Measurements from ENCODE around the gene HSPG2. TPM values are rescaled to one million over a fixed set of nuclear protein-coding genes. Genes with fewer than 3 reads are reported as not detected.
"Not testable (repeated sequence)": the region's sequence is repeated elsewhere in the genome, so short reads cannot be mapped to it uniquely, and the experiment has no call there.

HSPG2 gene
- total RNA-seq, 1 donor from 2014 or later, result 656 TPM

GRCh38 chr1:21951226-21951870 is 14.2 kb upstream of the HSPG2 start:
- Mint-ChIP-seq H3K9me3 (ENCODE audit: low read depth) (no peaks in the 10 kb centered on the region), H3K36me3 (ENCODE audit: insufficient read depth) (no peaks in the 10 kb centered on the region), H3K4me3 (ENCODE audit: low read depth) (no peak overlapping the region), H3K4me1 (ENCODE audit: low read depth) (peaks cover 7% of the 10 kb centered on the region), H3K27ac (no peak overlapping the region), H3K27me3 (no peaks in the 10 kb centered on the region)
- no peak for DNase-seq (ENCODE audit: low spot score, unreplicated experiment)
- TF ChIP-seq CTCF (IDR thresholded peaks at IDR 0.05; ENCODE audit: unreplicated experiment), result no peak

GRCh38 chr1:21950734-21951133 is 13.6 kb upstream of the HSPG2 start:
- no peak for TF ChIP-seq CTCF (IDR thresholded peaks at IDR 0.05; ENCODE audit: unreplicated experiment)
- peaks cover 5% of the 10 kb centered on the region for H3K4me1 Mint-ChIP-seq (ENCODE audit: low read depth)
- H3K27ac Mint-ChIP-seq, result no peak overlapping the region
- H3K4me3 Mint-ChIP-seq (ENCODE audit: low read depth), result no peak overlapping the region
- DNase-seq (ENCODE audit: low spot score, unreplicated experiment), result no peak
- H3K9me3 Mint-ChIP-seq (ENCODE audit: low read depth), result no peaks in the 10 kb centered on the region
- H3K36me3 Mint-ChIP-seq (ENCODE audit: insufficient read depth), result no peaks in the 10 kb centered on the region
- no peaks in the 10 kb centered on the region for H3K27me3 Mint-ChIP-seq

GRCh38 chr1:21946836-21947587 is 9.9 kb upstream of the HSPG2 start:
- Mint-ChIP-seq H3K9me3 (ENCODE audit: low read depth) (no peaks in the 10 kb centered on the region), H3K4me3 (ENCODE audit: low read depth) (no peak overlapping the region), H3K36me3 (ENCODE audit: insufficient read depth) (no peaks in the 10 kb centered on the region), H3K27me3 (no peaks in the 10 kb centered on the region), H3K4me1 (ENCODE audit: low read depth) (peaks cover 16% of the 10 kb centered on the region), H3K27ac (no peak overlapping the region)
- DNase-seq (ENCODE audit: low spot score, unreplicated experiment), result no peak
- peak; percentile 21 for TF ChIP-seq CTCF (IDR thresholded peaks at IDR 0.05; ENCODE audit: unreplicated experiment)

GRCh38 chr1:21944733-21945073 is 7.6 kb upstream of the HSPG2 start:
- TF ChIP-seq CTCF (IDR thresholded peaks at IDR 0.05; ENCODE audit: unreplicated experiment), result no peak
- H3K9me3 Mint-ChIP-seq (ENCODE audit: low read depth), result no peaks in the 10 kb centered on the region
- DNase-seq (ENCODE audit: low spot score, unreplicated experiment), result no peak
- peaks cover 26% of the 10 kb centered on the region for H3K4me1 Mint-ChIP-seq (ENCODE audit: low read depth)
- peak overlapping the region; percentile 93 for H3K27ac Mint-ChIP-seq
- no peaks in the 10 kb centered on the region for H3K27me3 Mint-ChIP-seq
- no peak overlapping the region for H3K4me3 Mint-ChIP-seq (ENCODE audit: low read depth)
- no peaks in the 10 kb centered on the region for H3K36me3 Mint-ChIP-seq (ENCODE audit: insufficient read depth)

GRCh38 chr1:21942959-21943640 is 6.0 kb upstream of the HSPG2 start:
- H3K9me3 Mint-ChIP-seq (ENCODE audit: low read depth); DNase-seq (ENCODE audit: low spot score, unreplicated experiment); H3K27me3 Mint-ChIP-seq; H3K4me3 Mint-ChIP-seq (ENCODE audit: low read depth); H3K36me3 Mint-ChIP-seq (ENCODE audit: insufficient read depth): not testable (repeated sequence)
- H3K4me1 Mint-ChIP-seq (ENCODE audit: low read depth), result peaks cover 35% of the 10 kb centered on the region
- H3K27ac Mint-ChIP-seq, result peak overlapping the region; percentile 82
